GM18508 (cell line): ENCODE results near the gene RNF145.
A peak's percentile ranks its signal among the peaks of the same experiment; 100 is the strongest.
"Not testable (repeated sequence)": the region's sequence is repeated elsewhere in the genome, so short reads cannot be mapped to it uniquely, and the experiment has no call there.

Experiments used
- ATAC-seq: cut with Tn5 transposase; IDR thresholded peaks from one replicate; pipeline ENCODE4 v1.9.1; 2021; ENCODE audit warnings: moderate number of reproducible peaks; ENCODE audit not compliant: insufficient read depth, unreplicated experiment

RNF145 gene

GRCh38 chr5:159209438-159210209, at the start of gene RNF145:
Gene RNF145, minus strand, starts transcription at chr5:159209553. Its CDS starts 5,936 bp downstream, at chr5:159203617.
- peak; percentile 66 for ATAC-seq

GRCh38 chr5:159258361-159258760, 49.0 kb upstream of the RNF145 start:
- ATAC-seq, result no peak

- ATAC-seq, result no peak
These were observed 48.4 kb upstream of the RNF145 start for GRCh38 chr5:159257629-159258283.

GRCh38 chr5:159257007-159257406, 47.7 kb upstream of the RNF145 start:
- no peak for ATAC-seq

- no peak for ATAC-seq
These were observed 42.8 kb upstream of the RNF145 start for GRCh38 chr5:159252195-159252594.

GRCh38 chr5:159249158-159249557, 39.8 kb upstream of the RNF145 start:
- no peak for ATAC-seq

- no peak for ATAC-seq
These were observed 35.5 kb upstream of the RNF145 start for GRCh38 chr5:159244890-159245289.

GRCh38 chr5:159244163-159244562, 34.8 kb upstream of the RNF145 start:
- no peak for ATAC-seq

GRCh38 chr5:159243385-159243784, 34.0 kb upstream of the RNF145 start:
- no peak for ATAC-seq

- no peak for ATAC-seq
These were observed 33.3 kb upstream of the RNF145 start for GRCh38 chr5:159242656-159243055.

GRCh38 chr5:159241946-159242552, 32.7 kb upstream of the RNF145 start:
- ATAC-seq, result no peak

GRCh38 chr5:159240301-159240870, 31.0 kb upstream of the RNF145 start:
- ATAC-seq, result no peak

- ATAC-seq, result not testable (repeated sequence)
These were observed 26.6 kb upstream of the RNF145 start for GRCh38 chr5:159235871-159236520.

- no peak for ATAC-seq
These were observed 21.8 kb upstream of the RNF145 start for GRCh38 chr5:159231167-159231566.

GRCh38 chr5:159230657-159231056, 21.3 kb upstream of the RNF145 start:
- ATAC-seq, result no peak

GRCh38 chr5:159228097-159228496, 18.7 kb upstream of the RNF145 start:
- not testable (repeated sequence) for ATAC-seq

GRCh38 chr5:159227452-159227851, 18.1 kb upstream of the RNF145 start:
- no peak for ATAC-seq

- ATAC-seq, result no peak
These were observed 17.1 kb upstream of the RNF145 start for GRCh38 chr5:159226451-159226850.

GRCh38 chr5:159224471-159224870, 15.1 kb upstream of the RNF145 start:
- ATAC-seq, result no peak

GRCh38 chr5:159223469-159223868, 14.1 kb upstream of the RNF145 start:
- no peak for ATAC-seq

- ATAC-seq, result no peak
These were observed 10.9 kb upstream of the RNF145 start for GRCh38 chr5:159220206-159220605.
